ENCODE data around the gene ABCB1. TPM values are rescaled to one million over a fixed set of nuclear protein-coding genes. Genes with fewer than 3 reads are reported as not detected.

ABCB1 gene
- not detected in 2 replicates for total RNA-seq

GRCh38 chr7:87600130-87601124 lies at the start of gene ABCB1:
Gene ABCB1 (minus strand): TSS chr7:87600884. CDS start chr7:87600184, 700 bp downstream.

GRCh38 chr7:87475359-87476178 lies 125.1 kb downstream of the ABCB1 start, which contains the start of gene ABCB4:
Gene ABCB4 (minus strand): TSS chr7:87475680. CDS start chr7:87475465, 215 bp downstream.

Other genes with a start within 250 kb of the ABCB1 start
- gene ABCB4, start 125.2 kb downstream of the ABCB1 start, total RNA-seq, result 0.15 and 0.17 TPM in 2 replicates
- gene RUNDC3B, start 27.5 kb upstream of the ABCB1 start, total RNA-seq, result 0.15 and 0.34 TPM in 2 replicates

Data from bronchus fibroblast of lung (primary cell).